SK-N-SH (cell line): ENCODE measurements around the gene SHISA5. TPM values are rescaled to one million over a fixed set of nuclear protein-coding genes. Genes with fewer than 3 reads are reported as not detected.

Experiments
- CTCF ChIA-PET: fragments of 300-600, 350-600 bp; formaldehyde crosslinking; extraction: SDS; loops from one replicate; lab custom pipeline; 2021; lab: Yijun Ruan, JAX
- POLR2A ChIA-PET: fragments of 350-600 bp; sonication (Branson Sonifier 250); formaldehyde crosslinking; extraction: SDS; loops from one replicate; lab custom pipeline; 2020; ENCODE audit warnings: antibody characterized with exemption, inconsistent platforms; lab: Yijun Ruan, JAX
- DNase-seq: peaks from one replicate; pipeline ENCODE4 v3.0.0; 2012
- H2AFZ ChIP-seq: fragments of 200-600 bp; sonication (generic); 2 replicates; pipeline ENCODE4 v1.8.1; 2016; ENCODE audit warnings: antibody characterized with exemption, mild to moderate bottlenecking, low read depth
- H3F3A ChIP-seq: fragments of 200-600 bp; sonication (generic); replicated peaks from 2 replicates; pipeline ENCODE3; 2016; ENCODE audit warnings: antibody characterized with exemption, mild to moderate bottlenecking; ENCODE audit not compliant: insufficient read depth
- H3K27ac ChIP-seq, 2 experiments: fragments of 200-500 bp in 1 of 2; fragments of 200-600 bp in 1 of 2; sonication (Bioruptor generic) in 1 of 2; sonication (generic), shearing (Covaris generic) in 1 of 2; 2 replicates each; pipeline versions ENCODE4 v1.5.1 to v1.6.1; 2014 to 2016; ENCODE audit warnings: low read depth in 2 of 2, inconsistent platforms in 1 of 2, low read length in 1 of 2, mild to moderate bottlenecking in 1 of 2, mixed read lengths in 1 of 2
- H3K27me3 ChIP-seq: fragments of 200-600 bp; sonication (generic), shearing (Covaris generic); 2 replicates; pipeline ENCODE4 v1.6.1; 2016; ENCODE audit warnings: mixed run types; ENCODE audit not compliant: insufficient read depth
- H3K36me3 ChIP-seq, 2 experiments: fragments of 200-500 bp in 1 of 2; fragments of 200-600 bp in 1 of 2; sonication (Bioruptor generic) in 1 of 2; sonication (generic) in 1 of 2; replicated peaks in 1 of 2; 2 replicates each; pipeline versions ENCODE3 to v1.5.1; 2014 to 2016; ENCODE audit warnings: low read length in 1 of 2, mild to moderate bottlenecking in 1 of 2; ENCODE audit not compliant: insufficient read depth in 2 of 2, control insufficient read depth in 1 of 2
- H3K4me1 ChIP-seq, 2 experiments: fragments of 200-500 bp in 1 of 2; fragments of 200-600 bp in 1 of 2; sonication (Bioruptor generic) in 1 of 2; sonication (generic), shearing (Covaris generic) in 1 of 2; 2 replicates each; pipeline versions ENCODE4 v1.5.1 to v1.6.1; 2014 to 2016; ENCODE audit warnings: low read depth in 1 of 2, low read length in 1 of 2, mixed run types in 1 of 2; ENCODE audit not compliant: insufficient read depth in 2 of 2, control insufficient read depth in 1 of 2
- H3K4me2 ChIP-seq: fragments of 200-600 bp; sonication (generic), shearing (Covaris generic); 2 replicates; pipeline ENCODE4 v1.6.1; 2017; ENCODE audit warnings: mixed run types
- H3K4me3 ChIP-seq, 2 experiments: fragments of 200-500 bp in 1 of 2; fragments of 200-600 bp in 1 of 2; sonication (Bioruptor generic) in 1 of 2; sonication (generic), shearing (Covaris generic) in 1 of 2; 2 replicates each; pipeline versions ENCODE4 v1.5.1 to v1.8.1; 2014 to 2016; ENCODE audit warnings: low read depth in 2 of 2, inconsistent platforms in 1 of 2, low read length in 1 of 2, mild to moderate bottlenecking in 1 of 2, mixed read lengths in 1 of 2, moderate library complexity in 1 of 2
- H3K79me2 ChIP-seq: fragments of 200-600 bp; sonication (generic); 2 replicates; pipeline ENCODE4 v1.8.1; 2017; ENCODE audit warnings: mild to moderate bottlenecking; ENCODE audit not compliant: insufficient read depth
- H3K9ac ChIP-seq: fragments of 200-600 bp; sonication (generic); 2 replicates; pipeline ENCODE4 v1.6.1; 2017; ENCODE audit warnings: mixed run types
- H3K9me2 ChIP-seq: fragments of 200-600 bp; sonication (generic); 2 replicates; pipeline ENCODE4 v1.6.1; 2017; ENCODE audit warnings: mixed run types
- H3K9me3 ChIP-seq: fragments of 200-600 bp; sonication (generic); 2 replicates; pipeline ENCODE4 v1.6.1; 2017; ENCODE audit warnings: mixed run types, mild to moderate bottlenecking, moderate library complexity
- H4K20me1 ChIP-seq: fragments of 200-600 bp; sonication (generic); 2 replicates; pipeline ENCODE4 v1.6.1; 2017; ENCODE audit warnings: mild to moderate bottlenecking, mixed run types; ENCODE audit not compliant: insufficient read depth
- ELF1 ChIP-seq: IDR thresholded peaks from 2 replicates; pipeline ENCODE4 v1.4.0; 2012
- EZH2phosphoT487 ChIP-seq: fragments of 200-600 bp; sonication (generic); IDR thresholded peaks from 2 replicates; pipeline ENCODE4 v1.6.1; 2017; ENCODE audit warnings: low read depth, mixed run types, mild to moderate bottlenecking, antibody characterized with exemption, moderate library complexity, borderline replicate concordance
- FOSL2 ChIP-seq: IDR thresholded peaks from 2 replicates; pipeline ENCODE4 v1.4.0; 2012; ENCODE audit warnings: low read depth, mild to moderate bottlenecking, moderate library complexity, borderline replicate concordance
- FOXJ3 ChIP-seq: sonication (generic); formaldehyde crosslinking; IDR thresholded peaks from 2 replicates; pipeline ENCODE4 v1.5.1; 2020; ENCODE audit warnings: mild to moderate bottlenecking, missing genetic modification reagents
- GABPA ChIP-seq: IDR thresholded peaks from 2 replicates; pipeline ENCODE4 v1.4.0; 2012; ENCODE audit warnings: low read depth, mild to moderate bottlenecking
- GATA2 ChIP-seq: sonication (generic); formaldehyde crosslinking; IDR thresholded peaks from 2 replicates; pipeline ENCODE4 v1.5.0; 2020; ENCODE audit warnings: mild to moderate bottlenecking, missing genetic modification reagents
- IRF3 ChIP-seq: fragments of 150-350 bp; IDR thresholded peaks from 2 replicates; pipeline ENCODE4 v1.6.1; 2016; ENCODE audit warnings: mild to moderate bottlenecking, low read depth, low read length
- MAX ChIP-seq: IDR thresholded peaks from 2 replicates; pipeline ENCODE4 v1.4.0; 2012; ENCODE audit warnings: low read depth
- MEF2A ChIP-seq: IDR thresholded peaks from 2 replicates; pipeline ENCODE4 v1.4.0; 2012; ENCODE audit warnings: low read depth, borderline replicate concordance
- MXI1 ChIP-seq: IDR thresholded peaks from 2 replicates; pipeline ENCODE4 v1.6.1; 2012; ENCODE audit warnings: mild to moderate bottlenecking, low read depth, low read length, improper control_type of control experiment
- RAD21 ChIP-seq: IDR thresholded peaks from 2 replicates; pipeline ENCODE4 v1.6.1; 2012; ENCODE audit warnings: mild to moderate bottlenecking, low read length
- RCOR1 ChIP-seq: fragments of 150-350 bp; IDR thresholded peaks from 2 replicates; pipeline ENCODE4 v1.6.1; 2017; ENCODE audit warnings: antibody characterized with exemption, low read length
- REST ChIP-seq: IDR thresholded peaks from 2 replicates; pipeline ENCODE4 v1.6.1; 2012; ENCODE audit warnings: mild to moderate bottlenecking, low read depth, low read length, moderate library complexity
- RXRA ChIP-seq: IDR thresholded peaks from 2 replicates; pipeline ENCODE4 v1.4.0; 2012; ENCODE audit warnings: low read depth, mild to moderate bottlenecking, borderline replicate concordance
- SIN3A ChIP-seq: IDR thresholded peaks from 2 replicates; pipeline ENCODE4 v1.6.1; 2012; ENCODE audit warnings: low read depth, mild to moderate bottlenecking, low read length, moderate library complexity, borderline replicate concordance
- SMC3 ChIP-seq: IDR thresholded peaks from 2 replicates; pipeline ENCODE4 v1.6.1; 2012; ENCODE audit warnings: low read depth, low read length, improper control_type of control experiment
- TAF1 ChIP-seq: IDR thresholded peaks from 2 replicates; pipeline ENCODE4 v1.6.1; 2012; ENCODE audit warnings: low read depth, mild to moderate bottlenecking, low read length, moderate library complexity, borderline replicate concordance
- TEAD4 ChIP-seq: IDR thresholded peaks from 2 replicates; pipeline ENCODE4 v1.4.0; 2012; ENCODE audit warnings: mild to moderate bottlenecking, borderline replicate concordance; ENCODE audit not compliant: insufficient read depth
- USF2 ChIP-seq: fragments of 150-350 bp; IDR thresholded peaks from 2 replicates; pipeline ENCODE4 v1.6.1; 2017; ENCODE audit warnings: antibody characterized with exemption, low read length, low read depth, borderline replicate concordance
- YY1 ChIP-seq: IDR thresholded peaks from 2 replicates; pipeline ENCODE4 v1.4.0; 2012; ENCODE audit warnings: low read depth, mild to moderate bottlenecking
- WGBS: methylation state at CpG from one replicate; pipeline ENCODE4 v1.1.6; 2017; ENCODE audit warnings: low lambda C conversion rate; 5-methylcytosine and 5-hydroxymethylcytosine counted together
- polyA plus RNA-seq, 3 experiments: library from polyadenylated mRNA; depleted of rRNA; stranded (reverse); fragments of >200 nt; gene quantifications; 2 replicates each; pipeline ENCODE4 v1.2.3, GENCODE V29; 2012
- TF ChIP-seq, protein P1 (sequence below): IDR thresholded peaks from 2 replicates; pipeline ENCODE4 v1.4.0; 2012; ENCODE audit warnings: low read depth, borderline replicate concordance
- TF ChIP-seq, protein P2 (sequence below): IDR thresholded peaks from 2 replicates; pipeline ENCODE4 v1.4.0; 2012; ENCODE audit warnings: low read depth, borderline replicate concordance

Gene SHISA5
- polyA plus RNA-seq, 1 of the 3 experiments (the other 2 are of a cell fraction) = 194 TPM

- peak; percentile 91 for TF ChIP-seq TAF1
- peak; percentile 87 for TF ChIP-seq MAX
- TF ChIP-seq RCOR1 = no peak; the same call in 1 of the 2 replicates
- TF ChIP-seq SIN3A = peak; percentile 95
- TF ChIP-seq YY1 = peak; percentile 52; the same call in 1 of the 2 replicates
- peak; percentile 70 for TF ChIP-seq GABPA
- TF ChIP-seq ELF1 = no peak; the same call in 1 of the 2 replicates
- TF ChIP-seq RXRA = no peak
- TF ChIP-seq FOXJ3 (CRISPR knock-in tag) = no peak
- no peak for TF ChIP-seq MEF2A
- no peak for TF ChIP-seq SMC3
- TF ChIP-seq, protein P1, sequence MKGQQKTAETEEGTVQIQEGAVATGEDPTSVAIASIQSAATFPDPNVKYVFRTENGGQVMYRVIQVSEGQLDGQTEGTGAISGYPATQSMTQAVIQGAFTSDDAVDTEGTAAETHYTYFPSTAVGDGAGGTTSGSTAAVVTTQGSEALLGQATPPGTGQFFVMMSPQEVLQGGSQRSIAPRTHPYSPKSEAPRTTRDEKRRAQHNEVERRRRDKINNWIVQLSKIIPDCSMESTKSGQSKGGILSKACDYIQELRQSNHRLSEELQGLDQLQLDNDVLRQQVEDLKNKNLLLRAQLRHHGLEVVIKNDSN = no peak
- no peak for TF ChIP-seq FOSL2
- TF ChIP-seq TEAD4 = no peak
- peak; percentile 45; the same call in 1 of the 2 replicates for TF ChIP-seq REST
- TF ChIP-seq, all 33 proteins: peak for 10
Measured at GRCh38 chr3:48446425-48447193, 57.4 kb downstream of the SHISA5 start, which contains the start of gene ATRIP (continued).

GRCh38 chr3:48446043-48446424 is 57.9 kb downstream of the SHISA5 start:
- Histone ChIP-seq H3K9me2 (no peaks in the 10 kb centered on the region), H4K20me1 (peaks cover 9% of the 10 kb centered on the region)
- TF ChIP-seq GABPA (no peak), GATA2 (CRISPR knock-in tag) (no peak), RAD21 (no peak), MXI1 (no peak), FOXJ3 (CRISPR knock-in tag) (no peak), USF2 (no peak), IRF3 (no peak), EZH2phosphoT487 (no peak), TAF1 (no peak)
- TF ChIP-seq, protein P2, sequence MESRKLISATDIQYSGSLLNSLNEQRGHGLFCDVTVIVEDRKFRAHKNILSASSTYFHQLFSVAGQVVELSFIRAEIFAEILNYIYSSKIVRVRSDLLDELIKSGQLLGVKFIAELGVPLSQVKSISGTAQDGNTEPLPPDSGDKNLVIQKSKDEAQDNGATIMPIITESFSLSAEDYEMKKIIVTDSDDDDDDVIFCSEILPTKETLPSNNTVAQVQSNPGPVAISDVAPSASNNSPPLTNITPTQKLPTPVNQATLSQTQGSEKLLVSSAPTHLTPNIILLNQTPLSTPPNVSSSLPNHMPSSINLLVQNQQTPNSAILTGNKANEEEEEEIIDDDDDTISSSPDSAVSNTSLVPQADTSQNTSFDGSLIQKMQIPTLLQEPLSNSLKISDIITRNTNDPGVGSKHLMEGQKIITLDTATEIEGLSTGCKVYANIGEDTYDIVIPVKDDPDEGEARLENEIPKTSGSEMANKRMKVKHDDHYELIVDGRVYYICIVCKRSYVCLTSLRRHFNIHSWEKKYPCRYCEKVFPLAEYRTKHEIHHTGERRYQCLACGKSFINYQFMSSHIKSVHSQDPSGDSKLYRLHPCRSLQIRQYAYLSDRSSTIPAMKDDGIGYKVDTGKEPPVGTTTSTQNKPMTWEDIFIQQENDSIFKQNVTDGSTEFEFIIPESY = no peak
- TF ChIP-seq, all 33 proteins: peak for 0
- no peak for DNase-seq
- peak overlapping the region; percentile 60 to 68 for H3K27ac ChIP-seq
- H3K4me1 ChIP-seq = peaks cover 8 to 22% of the 10 kb centered on the region in 2 experiments
- H3K36me3 ChIP-seq = peaks cover 21 to 30% of the 10 kb centered on the region in 2 experiments
- 17% methylated on average over 6 of the region's 6 CpGs for WGBS
- peak overlapping the region; percentile 78 for H3K4me2 ChIP-seq
- peak overlapping the region; percentile 88 for H3K9ac ChIP-seq
- no peaks in the 10 kb centered on the region for H3K27me3 ChIP-seq
- CTCF ChIA-PET = interaction anchor here (0.8 to 6.6 kb wide), 15 partner anchors 10 to 252 kb away, joined by 3 to 57 read pairs (median 4); partner anchors contain the start of genes CELSR3 and SLC26A6
- H2AFZ ChIP-seq = peak overlapping the region; percentile 85
- peaks cover 62% of the 10 kb centered on the region for H3K79me2 ChIP-seq
- POLR2A ChIA-PET = interaction anchor here (0.5 to 2.1 kb wide), 11 partner anchors 12 to 681 kb away, joined by 3 to 7 read pairs (median 4); partner anchors contain the start of gene CDC25A
- H3F3A ChIP-seq = peaks cover 32% of the 10 kb centered on the region
- peak overlapping the region; percentile 77 to 97 for H3K4me3 ChIP-seq
- H3K9me3 ChIP-seq = no peaks in the 10 kb centered on the region
